Ramos (cell line): ENCODE results near the gene RGS2.

Experiments used
- in situ Hi-C: fragments of 300-500 bp; cut with MboI; formaldehyde crosslinking; loops from one replicate; pipeline ENCODE4 v1.14.3; 2022; ENCODE audit warnings: low sequenced_read_pairs; ENCODE audit not compliant: unreplicated experiment

The RGS2 gene

DNA sequence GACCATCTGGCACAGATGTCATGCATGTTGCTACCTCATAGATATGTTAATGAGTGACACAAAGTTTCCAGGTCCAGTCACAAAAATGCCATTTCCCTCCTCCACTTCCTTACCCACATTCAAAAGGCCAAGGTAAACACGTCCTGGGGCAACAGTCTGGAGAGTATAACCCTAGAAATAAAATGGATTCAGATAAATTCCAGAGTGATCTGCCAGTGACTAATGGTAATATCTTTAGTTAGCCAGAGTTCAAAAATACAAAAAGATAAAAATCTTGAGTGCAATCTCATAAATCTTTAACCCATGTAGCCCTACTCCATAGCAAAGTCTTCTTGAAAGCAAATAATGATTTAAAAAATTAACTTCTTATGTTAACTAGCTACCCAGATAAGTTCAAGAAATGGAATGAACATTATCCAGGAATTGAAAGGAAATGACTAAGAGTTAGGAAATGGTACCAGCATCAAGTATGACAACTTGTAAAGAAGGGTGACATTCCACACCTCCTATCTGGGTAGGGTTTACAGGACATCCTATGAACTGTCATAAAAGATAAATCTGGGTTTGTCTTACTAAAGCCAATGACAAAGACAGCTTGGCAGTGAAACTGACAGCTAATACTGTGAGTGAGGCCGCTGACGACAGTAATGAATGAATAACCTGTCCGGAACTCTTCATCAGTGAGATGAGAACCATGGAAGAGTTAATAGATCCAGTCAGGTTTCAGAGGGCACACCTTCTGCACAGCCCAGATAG, 18.1 kb downstream of the RGS2 start:
- in situ Hi-C loops, result no loop called here

DNA sequence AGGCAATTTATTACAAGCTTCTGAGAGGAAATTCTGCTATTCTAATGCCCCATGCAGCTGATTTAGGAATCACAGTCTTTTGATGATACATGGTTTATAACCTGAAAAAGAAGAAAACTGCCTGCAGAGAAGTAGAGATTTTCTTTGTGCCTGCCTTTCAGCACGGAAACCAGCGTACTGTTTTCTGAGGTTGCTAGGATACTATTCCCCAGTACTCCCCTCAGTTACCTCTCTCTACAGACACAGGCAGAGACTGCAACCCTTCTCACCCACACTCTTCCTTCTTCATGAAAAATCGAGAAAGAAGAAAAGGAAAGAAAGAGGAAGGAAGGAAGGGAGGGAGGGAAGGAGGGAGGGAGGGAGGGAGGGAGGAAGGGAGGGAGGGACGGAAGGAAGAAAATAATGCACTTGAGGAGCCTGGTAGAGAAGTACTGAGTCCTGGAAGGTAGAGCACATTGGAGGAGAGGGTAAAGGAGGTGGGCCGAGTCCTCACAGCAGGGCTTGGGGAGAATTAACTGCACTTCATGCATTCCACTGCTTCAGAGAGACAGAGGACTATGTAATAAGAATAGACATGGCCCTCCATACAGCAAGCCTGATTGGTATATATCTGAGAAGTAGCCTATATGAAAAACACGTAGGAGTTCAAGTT, 21.9 kb downstream of the RGS2 start:
- in situ Hi-C loops, result no loop called here

DNA sequence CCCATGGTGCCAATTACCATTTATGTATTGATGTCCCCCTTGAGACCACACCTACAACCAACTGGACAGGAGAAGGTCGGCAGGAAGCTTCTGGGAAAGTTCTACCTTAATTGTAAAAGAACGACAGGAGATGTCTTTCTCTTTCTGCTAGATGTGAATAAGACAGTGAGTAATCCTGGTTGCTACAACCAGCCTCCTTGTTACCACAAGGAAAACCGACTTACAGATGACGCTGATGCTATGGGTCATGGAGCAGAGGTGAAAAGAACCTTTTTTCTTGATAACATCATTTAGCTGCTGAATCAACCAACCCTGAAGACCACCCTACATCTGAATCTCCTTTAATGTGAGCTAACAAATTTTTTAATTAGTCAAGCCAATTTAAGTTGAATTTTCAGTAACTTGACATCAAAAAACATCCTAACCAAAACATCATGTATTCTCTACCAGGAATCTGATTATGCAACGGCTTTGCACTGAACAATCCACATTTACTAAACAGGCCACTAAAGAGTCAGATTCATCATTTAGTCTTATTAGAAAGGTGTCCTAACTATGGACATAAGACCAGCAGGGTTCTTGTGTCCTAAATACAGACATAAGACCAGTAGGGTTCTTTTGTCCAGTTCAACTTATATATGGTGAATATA, 23.0 kb downstream of the RGS2 start:
- in situ Hi-C loops, result no loop called here

DNA sequence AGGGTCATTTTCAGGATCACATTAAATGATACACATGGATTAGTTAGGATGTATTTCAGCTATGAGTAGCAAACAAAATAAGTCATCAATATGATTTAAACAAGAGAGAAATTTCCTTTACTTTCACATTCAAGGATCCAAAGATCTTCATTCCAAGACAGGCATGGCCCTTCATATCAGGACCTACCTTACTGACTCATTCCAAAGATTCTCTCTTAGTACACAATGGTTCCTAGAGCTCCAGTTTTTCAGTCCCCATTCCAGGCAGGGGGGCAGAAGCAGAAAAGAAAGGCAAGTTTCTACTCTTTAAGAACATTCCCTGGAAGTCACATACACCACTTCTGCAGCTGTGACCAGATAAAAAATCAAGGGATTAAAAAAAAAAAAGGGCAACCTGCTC, 23.7 kb downstream of the RGS2 start:
- in situ Hi-C loops, result no loop called here

DNA sequence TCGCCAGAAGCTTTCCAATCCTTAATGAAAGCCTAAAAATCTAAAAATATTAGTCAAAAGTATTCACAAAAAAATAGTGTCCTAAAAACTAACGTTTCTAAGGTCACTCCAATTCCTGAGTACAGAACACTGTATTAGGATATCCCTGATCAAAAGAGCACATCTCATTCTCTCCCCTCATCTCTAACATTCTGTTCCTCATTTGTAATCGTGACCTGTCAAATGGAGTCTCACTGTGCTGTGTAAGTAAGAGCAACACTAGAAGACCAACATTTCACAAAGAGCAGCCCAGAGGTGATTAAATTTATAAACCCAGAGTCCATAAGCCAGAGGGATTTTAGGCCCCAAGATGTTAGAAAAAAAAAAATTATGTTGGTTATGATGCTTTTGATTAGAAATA, 26.3 kb downstream of the RGS2 start:
- in situ Hi-C loops, result no loop called here

DNA sequence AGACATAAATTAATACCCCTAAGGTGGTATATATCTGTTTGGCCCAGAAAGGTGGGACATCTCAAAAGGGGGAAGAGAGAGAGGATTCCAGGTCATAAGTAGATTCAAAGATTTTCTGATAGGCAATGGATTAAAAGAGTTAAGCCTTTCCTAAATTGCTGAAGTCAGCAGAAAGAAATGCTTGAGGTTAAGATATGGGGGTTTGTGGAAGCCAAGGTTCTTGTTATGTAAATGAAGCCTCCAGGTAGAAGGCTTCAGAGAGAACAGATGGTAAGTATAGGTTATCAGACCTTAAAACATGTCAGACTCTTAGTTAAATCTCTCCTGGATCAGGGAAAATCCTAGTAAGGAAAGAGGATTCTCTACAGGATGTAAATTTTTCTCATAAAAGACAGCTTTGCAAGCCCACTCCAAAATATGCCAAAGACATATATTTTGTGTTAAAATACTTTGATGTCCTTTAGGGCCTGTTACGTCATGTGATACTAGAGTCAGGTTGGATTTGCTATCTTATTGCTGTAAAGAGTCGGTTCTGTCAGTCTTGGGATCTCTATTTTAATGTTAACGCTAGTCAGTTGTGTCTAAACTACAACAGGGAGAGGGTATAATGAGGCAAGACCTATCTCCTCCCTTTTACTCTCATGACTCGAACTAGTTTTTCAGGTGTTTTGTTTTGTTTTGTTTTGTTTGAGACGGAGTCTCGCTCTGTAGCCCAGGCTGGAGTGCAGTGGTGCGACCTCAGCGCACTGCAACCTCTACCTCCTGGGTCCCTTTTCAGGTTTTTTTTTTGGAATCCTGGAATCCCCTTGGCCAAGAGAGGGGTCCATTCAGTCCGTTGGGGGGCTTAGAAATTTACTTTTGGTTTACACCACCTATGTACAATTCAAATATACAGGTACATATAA, 30.6 kb downstream of the RGS2 start:
- in situ Hi-C loops, result no loop called here

DNA sequence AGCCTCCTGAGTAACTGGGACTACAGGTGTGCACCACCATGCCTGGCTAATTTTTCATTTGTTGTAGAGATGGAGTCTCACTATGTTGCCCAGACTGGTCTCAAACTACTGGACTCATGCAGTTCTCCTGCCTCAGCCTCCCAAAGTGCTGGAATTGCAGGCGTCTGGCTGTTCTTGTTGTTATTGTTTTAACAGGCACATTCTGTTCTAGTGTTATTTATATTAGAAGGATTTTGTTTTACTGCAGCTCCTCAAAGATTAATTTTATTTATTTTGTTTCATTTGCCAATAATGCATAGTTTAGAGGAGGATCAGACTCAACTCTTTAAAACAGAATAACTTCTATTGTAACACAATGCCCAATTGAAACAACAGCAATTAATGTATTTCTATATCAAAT, 35.5 kb downstream of the RGS2 start:
- in situ Hi-C loops, result no loop called here

DNA sequence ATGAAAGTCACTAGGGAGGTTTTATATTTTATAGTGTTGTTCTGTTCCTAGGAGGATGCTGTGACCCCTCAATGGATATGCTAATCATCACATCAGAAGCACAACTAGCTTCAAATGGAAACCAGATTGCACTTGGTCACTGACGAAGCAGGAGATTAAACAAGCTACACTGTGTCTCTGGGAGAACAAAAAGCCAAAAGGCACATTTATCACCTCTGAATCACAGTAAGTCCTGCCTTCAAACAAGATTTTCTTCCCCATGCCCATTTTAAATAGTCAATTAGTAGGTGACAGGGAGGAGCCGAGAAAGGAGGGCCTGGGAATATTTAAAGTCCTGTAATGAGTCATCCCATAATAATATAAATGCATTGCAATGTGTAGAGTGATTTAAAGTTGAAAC, 38.1 kb downstream of the RGS2 start:
- in situ Hi-C loops, result no loop called here

DNA sequence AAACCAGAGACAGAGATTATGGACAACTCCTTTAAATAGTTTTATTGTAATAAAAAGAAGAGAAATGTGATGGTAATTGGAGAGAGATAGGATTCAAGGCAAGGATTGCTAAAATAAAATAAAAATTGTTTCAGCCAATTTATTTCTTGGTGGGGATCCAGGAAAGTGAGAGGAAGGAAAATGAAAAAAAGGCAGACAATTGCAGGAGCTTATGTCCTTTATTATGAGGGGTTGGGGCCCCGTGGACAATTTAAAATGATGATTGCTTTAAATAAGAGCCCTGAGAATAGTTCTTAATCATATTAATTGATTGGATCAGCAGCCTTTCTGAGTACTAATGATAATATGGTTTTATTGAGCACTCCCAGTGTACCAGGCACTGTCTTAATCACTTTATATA, 40.2 kb downstream of the RGS2 start:
- in situ Hi-C loops, result no loop called here

DNA sequence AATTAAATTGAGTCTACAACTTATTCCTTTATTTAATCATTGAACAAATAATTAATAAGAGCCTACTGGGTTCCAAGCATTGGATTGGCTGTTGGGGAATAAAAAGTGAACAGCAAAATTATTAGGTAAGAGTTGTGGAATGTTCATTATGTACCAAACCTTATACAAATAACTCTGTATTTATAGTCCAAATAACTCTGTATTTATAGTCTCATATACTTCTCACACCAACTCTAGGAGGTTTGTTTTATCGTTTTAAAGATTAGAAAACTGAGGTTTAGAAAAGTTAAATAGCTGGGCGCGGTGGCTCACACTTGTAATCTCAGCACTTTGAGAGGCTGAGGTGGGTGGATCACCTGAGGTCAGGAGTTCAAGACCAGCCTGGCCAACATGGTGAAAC, 40.6 kb downstream of the RGS2 start:
- in situ Hi-C loops, result no loop called here

DNA sequence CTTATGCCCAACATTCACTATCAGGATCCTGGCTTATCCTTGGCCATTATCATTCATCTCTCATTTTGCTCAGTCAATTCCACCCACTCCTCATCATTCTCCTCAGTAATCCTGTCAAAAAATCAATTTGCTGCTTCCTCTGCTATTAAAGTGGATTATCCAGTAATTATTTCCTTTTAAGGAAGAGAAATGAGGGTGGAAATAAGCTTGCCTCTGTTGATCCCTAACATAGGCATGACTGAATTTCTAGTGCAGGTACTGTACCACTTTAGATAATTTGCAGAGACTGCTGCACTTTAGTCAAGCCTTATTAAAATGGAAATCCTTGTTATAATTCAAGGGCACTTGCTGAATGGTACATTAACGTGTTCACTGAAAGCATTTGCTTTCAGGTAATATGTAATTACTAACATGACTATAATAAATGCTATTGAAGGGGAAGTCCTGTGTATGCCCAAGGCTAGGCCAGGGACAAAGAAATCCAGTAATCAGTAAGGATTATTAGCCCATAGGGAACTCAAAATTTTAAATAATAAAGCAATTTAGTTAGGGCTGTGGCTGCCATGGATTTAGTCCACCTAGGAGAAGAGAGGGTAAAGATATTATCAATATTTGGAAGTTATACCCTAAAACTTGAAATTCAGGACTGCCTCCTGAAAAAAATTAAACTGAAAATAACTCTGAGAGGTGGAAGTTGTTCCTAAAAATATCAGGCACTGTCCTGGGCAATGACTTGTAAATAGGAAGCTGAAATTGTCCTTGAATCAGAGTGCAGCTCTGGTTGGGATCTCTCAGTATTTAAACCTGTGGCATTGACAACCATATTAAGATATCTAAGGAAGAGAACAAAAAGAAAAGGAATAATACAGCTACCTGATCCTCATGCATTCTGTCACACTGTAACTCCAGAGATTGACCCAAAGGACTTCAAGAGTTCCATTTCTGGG, 43.4 kb downstream of the RGS2 start:
- in situ Hi-C loops, result no loop called here

DNA sequence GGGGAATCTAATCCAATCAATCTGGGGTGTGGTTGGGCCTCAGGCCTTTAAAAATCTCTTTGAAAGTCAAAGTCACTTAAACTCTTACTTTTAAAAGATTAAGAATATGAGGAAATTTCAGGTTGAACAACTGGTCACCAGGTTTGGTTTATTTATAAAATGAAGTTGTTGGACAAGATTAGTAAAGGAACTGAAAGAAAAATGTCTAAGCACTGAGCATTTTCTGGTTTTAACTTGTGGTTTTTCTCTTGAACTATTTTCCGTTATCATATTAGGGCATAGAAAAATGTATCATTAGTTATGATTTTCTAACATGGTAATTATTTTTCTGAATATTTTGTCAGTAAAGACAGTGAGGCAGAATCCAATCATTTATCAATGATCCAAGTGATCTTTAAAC, 49.6 kb downstream of the RGS2 start:
- in situ Hi-C loops, result no loop called here

DNA sequence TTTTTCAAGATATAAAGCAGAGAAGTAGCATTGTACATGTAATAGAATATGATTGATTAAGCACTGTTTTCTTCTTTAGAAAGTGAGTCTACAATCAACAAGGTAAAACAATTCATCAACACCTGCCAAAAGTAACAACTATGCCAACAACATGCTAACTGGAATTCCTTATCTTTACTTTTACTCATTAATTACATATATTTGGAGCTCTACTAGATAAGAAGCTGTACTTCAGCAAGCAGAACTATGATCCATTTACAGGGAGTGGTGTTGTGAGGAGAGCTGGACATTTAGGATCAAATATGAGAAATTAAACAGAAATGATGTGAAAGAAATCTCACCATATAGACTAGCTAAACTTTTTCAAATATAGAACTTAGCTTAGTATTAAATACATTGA, 51.0 kb downstream of the RGS2 start:
- in situ Hi-C loops, result no loop called here

DNA sequence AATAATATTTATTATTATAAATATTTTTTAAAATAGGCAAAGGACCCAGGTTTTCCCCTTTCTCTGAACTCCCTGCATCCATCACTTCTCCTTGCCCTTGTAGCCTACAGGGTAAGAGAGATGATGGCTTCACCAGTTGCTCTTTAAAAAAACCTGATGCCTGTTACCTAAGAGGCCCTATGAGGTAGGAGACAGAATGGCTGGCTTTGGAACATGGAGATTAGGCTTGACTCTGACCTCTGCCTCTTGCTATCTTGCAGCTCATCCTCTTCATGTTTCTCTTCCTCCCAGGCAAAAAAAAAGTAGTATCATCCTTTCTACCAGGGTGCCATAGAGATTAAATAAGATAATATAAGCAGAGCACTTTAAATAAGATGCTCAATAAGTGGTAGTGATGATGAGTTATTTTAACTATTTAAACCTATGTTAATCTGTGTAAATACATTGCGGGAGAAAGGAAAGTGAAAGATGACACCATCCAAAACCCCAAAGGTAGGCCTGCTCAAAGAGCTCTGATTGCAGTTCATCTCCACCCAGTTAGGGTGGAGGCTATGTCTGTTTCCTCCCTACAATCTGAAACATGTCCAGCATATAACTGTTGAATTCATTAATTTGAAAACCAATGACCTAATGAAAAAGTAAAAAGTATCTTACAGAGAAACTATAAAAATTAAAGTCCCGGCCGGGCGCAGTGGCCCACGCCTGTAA, 51.8 kb downstream of the RGS2 start:
- in situ Hi-C loops, result no loop called here

DNA sequence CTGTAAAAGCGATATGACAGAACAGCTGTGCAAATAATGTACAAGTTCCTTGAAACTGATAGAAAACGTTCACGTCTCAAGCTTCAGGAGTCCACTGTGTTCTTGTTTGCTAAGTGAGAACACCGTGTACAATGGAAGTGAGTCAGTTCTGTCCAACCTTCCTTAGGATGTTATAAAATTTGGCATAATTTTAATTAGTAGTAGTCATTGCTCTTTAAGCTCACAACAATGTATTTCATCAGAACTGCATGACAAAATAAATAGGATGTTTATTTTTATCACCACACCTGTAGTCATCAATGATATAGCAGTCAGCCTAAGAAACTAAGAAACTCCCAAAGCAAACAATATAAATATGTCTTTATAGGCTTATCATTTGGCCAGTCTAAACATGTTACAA, 53.0 kb downstream of the RGS2 start:
- in situ Hi-C loops, result no loop called here
